Lower lobe of right lung (tissue), 2 donors: ENCODE measurements around the gene IL1RL1. TPM values are rescaled to one million over a fixed set of nuclear protein-coding genes. Genes with fewer than 3 reads are reported as not detected.

Experiments used
- ATAC-seq, 2 donors: fragments of 200-7000 bp; cut with Tn5 transposase; one replicate each; pipeline ENCODE4 v1.9.1; 2020 to 2022; ENCODE audit warnings: mild to moderate bottlenecking in 2 of 2, moderate library complexity in 2 of 2
- DNase-seq: peaks from one replicate; pipeline ENCODE4 v3.0.0-alpha.2; 2020
- H3K27ac ChIP-seq: fragments of 200-600 bp; one replicate; pipeline ENCODE4 v1.8.0; 2022
- H3K27me3 ChIP-seq: fragments of 200-600 bp; one replicate; pipeline ENCODE4 v1.8.0; 2022; ENCODE audit warnings: low read depth
- H3K36me3 ChIP-seq: fragments of 200-600 bp; one replicate; pipeline ENCODE4 v1.8.0; 2022; ENCODE audit warnings: mild to moderate bottlenecking
- H3K4me1 ChIP-seq: fragments of 200-600 bp; one replicate; pipeline ENCODE4 v1.8.0; 2022
- H3K4me3 ChIP-seq: fragments of 200-600 bp; one replicate; pipeline ENCODE4 v1.8.0; 2022; ENCODE audit warnings: mild to moderate bottlenecking
- H3K9me3 ChIP-seq: fragments of 200-600 bp; one replicate; pipeline ENCODE4 v1.8.0; 2022
- CTCF ChIP-seq: fragments of 200-600 bp; IDR thresholded peaks from one replicate; pipeline ENCODE4 v1.8.0; 2022; ENCODE audit warnings: antibody characterized with exemption, mild to moderate bottlenecking
- intact Hi-C: fragments of 100-400 bp; cut with DNase I; formaldehyde crosslinking; loops from one replicate; pipeline ENCODE4 v1.11.0; 2022
- total RNA-seq: library from RNA; stranded (reverse); fragmentation: NEBNext Ultra II Directional; extraction: Animal tissue kit (Norgen Biotek cat#: 25700); gene quantifications from one replicate; pipeline ENCODE4 v1.2.1, GENCODE V29; 2021
- donor health status: DM: no; HTN: yes; CAD: no; lungs with severe emphysema.

The IL1RL1 gene
- total RNA-seq, 1 donor from 2014 or later: 69.6 TPM

GRCh38 chr2:102301867-102302362, 9.4 kb upstream of the IL1RL1 start:
- Histone ChIP-seq H3K9me3 (no peaks in the 10 kb centered on the region), H3K4me1 (no peaks in the 10 kb centered on the region)
- DNase-seq: no peak

GRCh38 chr2:102302458-102302857, 8.9 kb upstream of the IL1RL1 start:
- intact Hi-C loops: no loop called here
- H3K27ac ChIP-seq: no peak overlapping the region

More at GRCh38 chr2:102301867-102302362, 9.4 kb upstream of the IL1RL1 start:
- ATAC-seq: peak; percentile 82 to 83
- Histone ChIP-seq H3K36me3 (no peaks in the 10 kb centered on the region), H3K27me3 (peaks cover 3% of the 10 kb centered on the region), H3K27ac (no peak overlapping the region), H3K4me3 (no peak overlapping the region)
- intact Hi-C loops: no loop called here
- TF ChIP-seq CTCF: peak; percentile 32

GRCh38 chr2:102303589-102303988, 7.8 kb upstream of the IL1RL1 start:
- peaks cover 3% of the 10 kb centered on the region for H3K27me3 ChIP-seq
- no peak overlapping the region for H3K4me3 ChIP-seq
- no peaks in the 10 kb centered on the region for H3K4me1 ChIP-seq
- no peak for TF ChIP-seq CTCF
- DNase-seq (no peak), ATAC-seq (no peak)
- H3K27ac ChIP-seq: no peak overlapping the region
- intact Hi-C loops: no loop called here
- H3K36me3 ChIP-seq: no peaks in the 10 kb centered on the region
- H3K9me3 ChIP-seq: no peaks in the 10 kb centered on the region

More at GRCh38 chr2:102302458-102302857, 8.9 kb upstream of the IL1RL1 start:
- Histone ChIP-seq H3K4me3 (no peak overlapping the region), H3K9me3 (no peaks in the 10 kb centered on the region), H3K27me3 (peaks cover 3% of the 10 kb centered on the region), H3K4me1 (no peaks in the 10 kb centered on the region), H3K36me3 (no peaks in the 10 kb centered on the region)
- no peak for TF ChIP-seq CTCF
- ATAC-seq (no peak), DNase-seq (no peak)

- intact Hi-C loops: no loop called here
- H3K36me3 ChIP-seq: no peaks in the 10 kb centered on the region
- H3K27me3 ChIP-seq: peaks cover 3% of the 10 kb centered on the region
- H3K9me3 ChIP-seq: no peaks in the 10 kb centered on the region
- TF ChIP-seq CTCF: no peak
- H3K27ac ChIP-seq: peak overlapping the region; percentile 72
- DNase-seq: no peak
- H3K4me1 ChIP-seq: no peaks in the 10 kb centered on the region
- no peak overlapping the region for H3K4me3 ChIP-seq
- ATAC-seq: no peak
Measured at GRCh38 chr2:102304268-102304667, 7.1 kb upstream of the IL1RL1 start.

GRCh38 chr2:102304711-102305611, 6.4 kb upstream of the IL1RL1 start:
- DNase-seq (no peak), ATAC-seq (peak; percentile 23 to 29)
- TF ChIP-seq CTCF: no peak
- Histone ChIP-seq H3K9me3 (no peaks in the 10 kb centered on the region), H3K4me1 (no peaks in the 10 kb centered on the region), H3K4me3 (no peak overlapping the region), H3K36me3 (no peaks in the 10 kb centered on the region), H3K27ac (peak overlapping the region; percentile 72), H3K27me3 (peaks cover 3% of the 10 kb centered on the region)
- intact Hi-C loops: no loop called here
